ENCODE data around the gene PPP2R5A. TPM values are rescaled to one million over a fixed set of nuclear protein-coding genes. Genes with fewer than 3 reads are reported as not detected.
"Not testable (repeated sequence)": the region's sequence is repeated elsewhere in the genome, so short reads cannot be mapped to it uniquely, and the experiment has no call there.

Gene PPP2R5A
- total RNA-seq, 1 donor from 2014 or later: 88.4 TPM

GRCh38 chr1:212313616-212314015, 28.4 kb downstream of the PPP2R5A start:
- no peak overlapping the region for H3K4me3 ChIP-seq
- intact Hi-C loops (cut with DNase I): no loop called here
- no peak for TF ChIP-seq CTCF (IDR thresholded peaks at IDR 0.05)
- peaks cover 21% of the 10 kb centered on the region for H3K4me1 ChIP-seq
- no peak for ATAC-seq
- H3K27me3 ChIP-seq: no peaks in the 10 kb centered on the region
- no peak for DNase-seq
- no peaks in the 10 kb centered on the region for H3K9me3 ChIP-seq
- no peak overlapping the region for H3K27ac ChIP-seq
- H3K36me3 ChIP-seq: peaks cover 13% of the 10 kb centered on the region

- H3K27me3 ChIP-seq: no peaks in the 10 kb centered on the region
- intact Hi-C loops (cut with DNase I): no loop called here
- no peaks in the 10 kb centered on the region for H3K9me3 ChIP-seq
- no peak for TF ChIP-seq CTCF (IDR thresholded peaks at IDR 0.05)
- no peak for ATAC-seq
- no peak overlapping the region for H3K27ac ChIP-seq
- no peak overlapping the region for H3K4me3 ChIP-seq
- H3K36me3 ChIP-seq: peaks cover 6% of the 10 kb centered on the region
- peaks cover 21% of the 10 kb centered on the region for H3K4me1 ChIP-seq
- DNase-seq: no peak
Observed at GRCh38 chr1:212315184-212315583, 30.0 kb downstream of the PPP2R5A start.

GRCh38 chr1:212315907-212316306, 30.7 kb downstream of the PPP2R5A start:
- Histone ChIP-seq H3K27me3 (no peaks in the 10 kb centered on the region), H3K36me3 (peaks cover 6% of the 10 kb centered on the region), H3K4me1 (peaks cover 21% of the 10 kb centered on the region), H3K27ac (no peak overlapping the region), H3K4me3 (no peak overlapping the region), H3K9me3 (no peaks in the 10 kb centered on the region)
- intact Hi-C loops (cut with DNase I): no loop called here
- peak; percentile 83 for ATAC-seq
- DNase-seq: no peak
- TF ChIP-seq CTCF (IDR thresholded peaks at IDR 0.05): peak; percentile 22

GRCh38 chr1:212317916-212318315, 32.7 kb downstream of the PPP2R5A start:
- intact Hi-C loops (cut with DNase I): no loop called here
- ATAC-seq (no peak), DNase-seq (no peak)
- Histone ChIP-seq H3K4me3 (no peak overlapping the region), H3K36me3 (peaks cover 6% of the 10 kb centered on the region), H3K4me1 (peaks cover 21% of the 10 kb centered on the region), H3K27me3 (no peaks in the 10 kb centered on the region), H3K27ac (no peak overlapping the region), H3K9me3 (no peaks in the 10 kb centered on the region)
- no peak for TF ChIP-seq CTCF (IDR thresholded peaks at IDR 0.05)

GRCh38 chr1:212321031-212321430, 35.8 kb downstream of the PPP2R5A start:
- DNase-seq; ATAC-seq; H3K27ac ChIP-seq; intact Hi-C loops (cut with DNase I); H3K36me3 ChIP-seq; H3K9me3 ChIP-seq; H3K27me3 ChIP-seq; H3K4me3 ChIP-seq: not testable (repeated sequence)
- peaks cover 14% of the 10 kb centered on the region for H3K4me1 ChIP-seq

GRCh38 chr1:212323066-212323465, 37.9 kb downstream of the PPP2R5A start:
- no peaks in the 10 kb centered on the region for H3K4me1 ChIP-seq
- TF ChIP-seq CTCF (IDR thresholded peaks at IDR 0.05): no peak
- ATAC-seq (no peak), DNase-seq (no peak)
- no peak overlapping the region for H3K27ac ChIP-seq
- H3K36me3 ChIP-seq: no peaks in the 10 kb centered on the region
- H3K4me3 ChIP-seq: no peak overlapping the region
- intact Hi-C loops (cut with DNase I): no loop called here
- no peaks in the 10 kb centered on the region for H3K9me3 ChIP-seq
- no peaks in the 10 kb centered on the region for H3K27me3 ChIP-seq
